SJSA1 (cell line): ENCODE results near the gene TMEM59L. TPM values are rescaled to one million over a fixed set of nuclear protein-coding genes. Genes with fewer than 3 reads are reported as not detected.
A peak's percentile ranks its signal among the peaks of the same experiment; 100 is the strongest.

Experiments used
- DNase-seq, 2 experiments: peaks; one replicate each; pipeline ENCODE4 v3.0.0-alpha.2; 2015 to 2020; ENCODE audit warnings: low spot score in 2 of 2, low read depth in 1 of 2
- H3K27ac ChIP-seq: fragments of 250-450 bp; sonication (Bioruptor Pico); 2 replicates; pipeline ENCODE4 v1.5.1; 2020; ENCODE audit warnings: mild to moderate bottlenecking, moderate library complexity
- H3K27me3 ChIP-seq: fragments of 250-450 bp; sonication (Bioruptor Pico); replicated peaks from 2 replicates; pipeline ENCODE4 v1.5.1; 2020; ENCODE audit warnings: mild to moderate bottlenecking, moderate library complexity
- H3K36me3 ChIP-seq: fragments of 250-450 bp; sonication (Bioruptor Pico); 2 replicates; pipeline ENCODE4 v1.5.1; 2020; ENCODE audit warnings: mild to moderate bottlenecking
- H3K4me1 ChIP-seq: fragments of 250-450 bp; sonication (Bioruptor Pico); replicated peaks from 2 replicates; pipeline ENCODE4 v1.6.1; 2021; ENCODE audit warnings: mild to moderate bottlenecking
- H3K4me3 ChIP-seq: fragments of 250-450 bp; sonication (Bioruptor Pico); 2 replicates; pipeline ENCODE4 v1.5.1; 2020; ENCODE audit warnings: mild to moderate bottlenecking
- H3K9me3 ChIP-seq: fragments of 250-450 bp; sonication (Bioruptor Pico); replicated peaks from 2 replicates; pipeline ENCODE4 v1.5.1; 2020; ENCODE audit warnings: mild to moderate bottlenecking
- total RNA-seq: library from RNA; depleted of rRNA; stranded (reverse); fragments of >200 nt; shearing (Covaris generic); gene quantifications from 2 replicates; pipeline ENCODE4 v1.2.3, GENCODE V29; 2014

The TMEM59L gene
- total RNA-seq, 1 experiment from 2014 or later: not detected

GRCh38 chr19:18609717-18610051 is 3.0 kb upstream of the TMEM59L start:
- H3K9me3 ChIP-seq: no peaks in the 10 kb centered on the region
- H3K27ac ChIP-seq: no peak overlapping the region
- peaks cover 16% of the 10 kb centered on the region for H3K4me1 ChIP-seq
- no peaks in the 10 kb centered on the region for H3K36me3 ChIP-seq
- H3K4me3 ChIP-seq: no peak overlapping the region
- peaks cover 87% of the 10 kb centered on the region for H3K27me3 ChIP-seq
- DNase-seq: no peak

- DNase-seq: no peak
- peaks cover 16% of the 10 kb centered on the region for H3K4me1 ChIP-seq
- H3K9me3 ChIP-seq: no peaks in the 10 kb centered on the region
- peaks cover 88% of the 10 kb centered on the region for H3K27me3 ChIP-seq
- no peaks in the 10 kb centered on the region for H3K36me3 ChIP-seq
- H3K4me3 ChIP-seq: no peak overlapping the region
- no peak overlapping the region for H3K27ac ChIP-seq
Observed at GRCh38 chr19:18610245-18610555, 2.5 kb upstream of the TMEM59L start.

- H3K27ac ChIP-seq: no peak overlapping the region
- no peak for DNase-seq
- peaks cover 88% of the 10 kb centered on the region for H3K27me3 ChIP-seq
- no peak overlapping the region for H3K4me3 ChIP-seq
- no peaks in the 10 kb centered on the region for H3K36me3 ChIP-seq
- peaks cover 16% of the 10 kb centered on the region for H3K4me1 ChIP-seq
- no peaks in the 10 kb centered on the region for H3K9me3 ChIP-seq
Observed at GRCh38 chr19:18610556-18611326, 1.9 kb upstream of the TMEM59L start.

GRCh38 chr19:18611327-18612050 is 1.2 kb upstream of the TMEM59L start:
- Histone ChIP-seq H3K4me3 (no peak overlapping the region), H3K27me3 (peaks cover 82% of the 10 kb centered on the region), H3K9me3 (no peaks in the 10 kb centered on the region), H3K36me3 (no peaks in the 10 kb centered on the region), H3K27ac (no peak overlapping the region), H3K4me1 (peaks cover 16% of the 10 kb centered on the region)
- no peak for DNase-seq

GRCh38 chr19:18612051-18612771 is 459 bp upstream of the TMEM59L start:
- no peak for DNase-seq
- H3K27ac ChIP-seq: no peak overlapping the region
- no peaks in the 10 kb centered on the region for H3K36me3 ChIP-seq
- H3K9me3 ChIP-seq: no peaks in the 10 kb centered on the region; the same call in 1 of the 2 replicates
- H3K27me3 ChIP-seq: peaks cover 81% of the 10 kb centered on the region
- H3K4me3 ChIP-seq: peak overlapping the region; percentile 17; the same call in 1 of the 2 replicates
- H3K4me1 ChIP-seq: peaks cover 16% of the 10 kb centered on the region

- peaks cover 66% of the 10 kb centered on the region for H3K27me3 ChIP-seq
- no peak for DNase-seq
- no peaks in the 10 kb centered on the region; the same call in 1 of the 2 replicates for H3K9me3 ChIP-seq
- no peak overlapping the region for H3K4me3 ChIP-seq
- no peak overlapping the region for H3K27ac ChIP-seq
- H3K36me3 ChIP-seq: no peaks in the 10 kb centered on the region
- peaks cover 12% of the 10 kb centered on the region for H3K4me1 ChIP-seq
Observed at GRCh38 chr19:18613589-18614234, 1.0 kb downstream of the TMEM59L start.

GRCh38 chr19:18616023-18616422 is 3.4 kb downstream of the TMEM59L start:
- no peak overlapping the region for H3K4me3 ChIP-seq

GRCh38 chr19:18617562-18617961 is 4.9 kb downstream of the TMEM59L start:
- no peaks in the 10 kb centered on the region for H3K36me3 ChIP-seq
- no peak for DNase-seq
- H3K27ac ChIP-seq: no peak overlapping the region
- H3K4me3 ChIP-seq: no peak overlapping the region
- H3K9me3 ChIP-seq: no peaks in the 10 kb centered on the region; the same call in 1 of the 2 replicates
- peaks cover 32% of the 10 kb centered on the region for H3K27me3 ChIP-seq
- H3K4me1 ChIP-seq: peaks cover 4% of the 10 kb centered on the region

More at GRCh38 chr19:18616023-18616422, 3.4 kb downstream of the TMEM59L start:
- Histone ChIP-seq H3K9me3 (no peaks in the 10 kb centered on the region; the same call in 1 of the 2 replicates), H3K27me3 (peaks cover 45% of the 10 kb centered on the region), H3K4me1 (peaks cover 10% of the 10 kb centered on the region), H3K27ac (no peak overlapping the region), H3K36me3 (no peaks in the 10 kb centered on the region)
- DNase-seq: no peak

GRCh38 chr19:18618236-18618635 is 5.6 kb downstream of the TMEM59L start:
- Histone ChIP-seq H3K27me3 (peaks cover 26% of the 10 kb centered on the region), H3K36me3 (no peaks in the 10 kb centered on the region), H3K4me1 (no peaks in the 10 kb centered on the region), H3K4me3 (no peak overlapping the region), H3K27ac (no peak overlapping the region), H3K9me3 (no peaks in the 10 kb centered on the region; the same call in 1 of the 2 replicates)
- no peak for DNase-seq

GRCh38 chr19:18620311-18620710 is 7.6 kb downstream of the TMEM59L start:
- Histone ChIP-seq H3K4me1 (no peaks in the 10 kb centered on the region), H3K9me3 (no peaks in the 10 kb centered on the region; the same call in 1 of the 2 replicates), H3K4me3 (no peak overlapping the region), H3K27me3 (peaks cover 5% of the 10 kb centered on the region), H3K36me3 (no peaks in the 10 kb centered on the region), H3K27ac (no peak overlapping the region)
- no peak for DNase-seq

GRCh38 chr19:18620902-18621301 is 8.2 kb downstream of the TMEM59L start:
- H3K9me3 ChIP-seq: no peaks in the 10 kb centered on the region; the same call in 1 of the 2 replicates
- no peak overlapping the region for H3K27ac ChIP-seq
- H3K27me3 ChIP-seq: no peaks in the 10 kb centered on the region; the same call in 1 of the 2 replicates
- H3K4me1 ChIP-seq: no peaks in the 10 kb centered on the region
- no peaks in the 10 kb centered on the region for H3K36me3 ChIP-seq
- DNase-seq: no peak
- no peak overlapping the region for H3K4me3 ChIP-seq

- Histone ChIP-seq H3K27ac (no peak overlapping the region), H3K4me3 (no peak overlapping the region), H3K27me3 (no peaks in the 10 kb centered on the region), H3K4me1 (no peaks in the 10 kb centered on the region), H3K36me3 (no peaks in the 10 kb centered on the region), H3K9me3 (no peaks in the 10 kb centered on the region; the same call in 1 of the 2 replicates)
- no peak for DNase-seq
Observed at GRCh38 chr19:18626906-18627305, 14.2 kb downstream of the TMEM59L start.
